ENCODE measurements around the gene FAM184B.

FAM184B gene

GRCh38 chr4:17781300-17782287 lies at the start of gene FAM184B:
Gene FAM184B, minus strand, starts transcription at chr4:17781621. Its CDS starts 322 bp downstream, at chr4:17781299.
- peak; percentile 13 for DNase-seq

GRCh38 chr4:17823871-17824669 lies 42.6 kb upstream of the FAM184B start:
- no peak for DNase-seq

GRCh38 chr4:17817027-17817426 lies 35.6 kb upstream of the FAM184B start:
- DNase-seq: no peak

GRCh38 chr4:17816142-17816541 lies 34.7 kb upstream of the FAM184B start:
- no peak for DNase-seq

GRCh38 chr4:17814140-17814539 lies 32.7 kb upstream of the FAM184B start:
- DNase-seq: no peak

GRCh38 chr4:17812801-17813200 lies 31.4 kb upstream of the FAM184B start:
- DNase-seq: no peak

GRCh38 chr4:17812125-17812524 lies 30.7 kb upstream of the FAM184B start:
- DNase-seq: no peak

- DNase-seq: no peak
Observed at GRCh38 chr4:17811078-17811603, 29.7 kb upstream of the FAM184B start.

GRCh38 chr4:17810260-17811077 lies 29.0 kb upstream of the FAM184B start, which contains the start of the genes DCAF16 and NCAPG:
Gene DCAF16, minus strand, starts transcription at chr4:17810757. Its CDS starts 6,616 bp downstream, at chr4:17804141.
Gene NCAPG, plus strand, starts transcription at chr4:17810979. Its CDS starts 99 bp downstream, at chr4:17811078.
- DNase-seq: peak; percentile 90

GRCh38 chr4:17809667-17810066 lies 28.2 kb upstream of the FAM184B start:
- no peak for DNase-seq

GRCh38 chr4:17807446-17807845 lies 26.0 kb upstream of the FAM184B start:
- DNase-seq: no peak

- no peak for DNase-seq
Observed at GRCh38 chr4:17805580-17806155, 24.2 kb upstream of the FAM184B start.

- no peak for DNase-seq
Observed at GRCh38 chr4:17797808-17798207, 16.4 kb upstream of the FAM184B start.

GRCh38 chr4:17794730-17795129 lies 13.3 kb upstream of the FAM184B start:
- no peak for DNase-seq

- DNase-seq: no peak
Observed at GRCh38 chr4:17788956-17789355, 7.5 kb upstream of the FAM184B start.

- DNase-seq: no peak
Observed at GRCh38 chr4:17787315-17787714, 5.9 kb upstream of the FAM184B start.

GRCh38 chr4:17786567-17786966 lies 5.1 kb upstream of the FAM184B start:
- DNase-seq: no peak

- no peak for DNase-seq
Observed at GRCh38 chr4:17785858-17786257, 4.4 kb upstream of the FAM184B start.

GRCh38 chr4:17780501-17781299 lies 721 bp downstream of the FAM184B start:
- no peak for DNase-seq

- no peak for DNase-seq
Observed at GRCh38 chr4:17778431-17778830, 3.0 kb downstream of the FAM184B start.

GRCh38 chr4:17773135-17773698 lies 8.2 kb downstream of the FAM184B start:
- peak; percentile 49 for DNase-seq

All from NCI-H2171 (cell line).